Transverse colon (tissue), 4 donors: ENCODE data around the gene RAB36. TPM values are rescaled to one million over a fixed set of nuclear protein-coding genes. Genes with fewer than 3 reads are reported as not detected.

Source experiments
- DNase-seq: peaks from one replicate; pipeline ENCODE4 v3.0.0-alpha.2; 2019
- H3K27ac ChIP-seq, 4 donors: fragments of 200-600 bp; sonication (generic); 2 replicates each; pipeline ENCODE4 v1.5.1; 2016 to 2018; ENCODE audit warnings: inconsistent platforms in 4 of 4
- H3K27me3 ChIP-seq: fragments of 200-600 bp; sonication (generic); 2 replicates; pipeline ENCODE4 v1.5.1; 2017; ENCODE audit warnings: inconsistent platforms
- H3K36me3 ChIP-seq, 4 donors: fragments of 200-600 bp; sonication (generic); 2 replicates each; pipeline ENCODE4 v1.5.1; 2017 to 2019; ENCODE audit warnings: inconsistent platforms in 4 of 4
- H3K4me1 ChIP-seq, 4 donors: fragments of 200-600 bp; sonication (generic); 2 replicates each; pipeline ENCODE4 v1.5.1; 2017 to 2020; ENCODE audit warnings: inconsistent platforms in 4 of 4
- H3K4me3 ChIP-seq, 4 donors: fragments of 200-600 bp; sonication (generic); 1 replicate in 1 of 4; 2 replicates in 3 of 4; pipeline versions ENCODE4 v1.5.1 to v1.6.1; 2017 to 2019; ENCODE audit warnings: inconsistent platforms in 4 of 4
- H3K9me3 ChIP-seq, 2 donors: fragments of 200-600 bp; sonication (generic); 2 replicates each; pipeline ENCODE4 v1.5.1; 2017 to 2019; ENCODE audit warnings: inconsistent platforms in 2 of 2
- CTCF ChIP-seq, 5 experiments: fragments of 200-600 bp in 3 of 5; fragments of 450-650 bp in 2 of 5; sonication (generic) in 3 of 5; IDR thresholded peaks; 1 replicate in 2 of 5; 2 replicates in 3 of 5; pipeline ENCODE4 v1.5.1; 2016 to 2017; ENCODE audit warnings: antibody characterized with exemption in 5 of 5, inconsistent platforms in 3 of 5, mild to moderate bottlenecking in 2 of 5, moderate library complexity in 1 of 5
- EP300 ChIP-seq: sonication (generic); formaldehyde crosslinking; IDR thresholded peaks from one replicate; pipeline ENCODE4 v1.6.1; 2017; ENCODE audit warnings: antibody characterized with exemption, low read depth
- POLR2A ChIP-seq: fragments of 450-650 bp; IDR thresholded peaks from one replicate; pipeline ENCODE4 v1.6.1; 2016; ENCODE audit warnings: antibody characterized with exemption, mild to moderate bottlenecking, moderate library complexity
- POLR2AphosphoS5 ChIP-seq, 3 donors: sonication (generic); formaldehyde crosslinking; IDR thresholded peaks; one replicate each; pipeline ENCODE4 v1.6.1; 2016; ENCODE audit warnings: antibody characterized with exemption in 3 of 3
- WGBS, 2 donors: methylation state at CpG; one replicate each; pipeline ENCODE4 v1.1.5; 2018; ENCODE audit warnings: low coverage in 1 of 2; 5-methylcytosine and 5-hydroxymethylcytosine counted together
- in situ Hi-C, 4 donors: fragments of 200-750 bp; cut with MboI; loops; one replicate each; pipeline versions ENCODE4 v1.15.0 to v1.15.1; 2017; ENCODE audit warnings: low sequenced_read_pairs in 3 of 4, low pct_ligation_motif_present in 1 of 4, low pct_unique_long_range_greater_than_20kb in 1 of 4
- intact Hi-C: fragments of 100-400 bp; cut with DNase I; formaldehyde crosslinking; loops from one replicate; pipeline ENCODE4 v1.15.1; 2023; ENCODE audit warnings: low total_unique reads
- total RNA-seq, 4 donors: library from RNA; depleted of rRNA; stranded (reverse); fragments of >200 nt; gene quantifications; one replicate each; pipeline ENCODE4 v1.1.0, GENCODE V29; 2016

The RAB36 gene
- total RNA-seq, 4 donors from 2014 or later = 0.37 to 1.1 (median 0.82) TPM; not detected in 1

- Histone ChIP-seq H3K27me3 (no peaks in the 10 kb centered on the region), H3K36me3 (no peaks in the 10 kb centered on the region), H3K27ac (no peak overlapping the region), H3K4me1 (peaks cover 0 to 4% (median 0%) of the 10 kb centered on the region in 4 donors), H3K4me3 (no peak overlapping the region), H3K9me3 (no peaks in the 10 kb centered on the region)
- intact Hi-C loops (no loop called here), in situ Hi-C loops (no loop called here)
- WGBS, 2 donors = 20 to 71% methylated on average over 1 to 5 of the region's 5 CpGs
- DNase-seq = no peak
- TF ChIP-seq CTCF (IDR thresholded peaks at IDR 0.05) = no peak
Measured at GRCh38 chr22:23192133-23192532, 46.9 kb downstream of the RAB36 start.

GRCh38 chr22:23192558-23192957 lies 47.3 kb downstream of the RAB36 start:
- Histone ChIP-seq H3K4me1 (peaks cover 0 to 4% (median 0%) of the 10 kb centered on the region in 4 donors), H3K9me3 (no peaks in the 10 kb centered on the region), H3K27me3 (no peaks in the 10 kb centered on the region), H3K4me3 (no peak overlapping the region), H3K36me3 (no peaks in the 10 kb centered on the region), H3K27ac (no peak overlapping the region)
- WGBS, 2 donors = 96% methylated on average over 4 of the region's 4 CpGs; no CpG with 5 or more reads in 1 of the 2 donors
- no peak for DNase-seq
- TF ChIP-seq POLR2A = no peak
- TF ChIP-seq POLR2AphosphoS5 (IDR thresholded peaks at IDR 0.05) = no peak
- no peak for TF ChIP-seq EP300
- TF ChIP-seq CTCF (IDR thresholded peaks at IDR 0.05) = no peak
- intact Hi-C loops (no loop called here), in situ Hi-C loops (no loop called here)

GRCh38 chr22:23193196-23193827 lies 48.0 kb downstream of the RAB36 start:
- Histone ChIP-seq H3K27ac (no peak overlapping the region), H3K36me3 (no peaks in the 10 kb centered on the region), H3K9me3 (no peaks in the 10 kb centered on the region), H3K4me1 (no peaks in the 10 kb centered on the region), H3K4me3 (no peak overlapping the region), H3K27me3 (no peaks in the 10 kb centered on the region)
- intact Hi-C loops (no loop called here), in situ Hi-C loops (no loop called here)
- no peak for DNase-seq
- WGBS, 2 donors = 87 to 100% methylated on average over 1 to 5 of the region's 5 CpGs
- TF ChIP-seq CTCF (IDR thresholded peaks at IDR 0.05) = no peak
- TF ChIP-seq EP300 = no peak
- no peak for TF ChIP-seq POLR2A
- no peak for TF ChIP-seq POLR2AphosphoS5 (IDR thresholded peaks at IDR 0.05)

GRCh38 chr22:23193882-23194281 lies 48.6 kb downstream of the RAB36 start:
- Histone ChIP-seq H3K27ac (no peak overlapping the region), H3K9me3 (no peaks in the 10 kb centered on the region), H3K4me3 (no peak overlapping the region), H3K27me3 (no peaks in the 10 kb centered on the region), H3K4me1 (no peaks in the 10 kb centered on the region), H3K36me3 (no peaks in the 10 kb centered on the region)
- TF ChIP-seq EP300 (no peak), POLR2AphosphoS5 (IDR thresholded peaks at IDR 0.05) (no peak), CTCF (IDR thresholded peaks at IDR 0.05) (no peak), POLR2A (no peak)
- 90% methylated on average over 5 of the region's 5 CpGs; no CpG with 5 or more reads in 1 of the 2 donors for WGBS, 2 donors
- no peak for DNase-seq
- in situ Hi-C loops = no loop called here
- intact Hi-C loops = no loop called here
